GM20431 (cell line): ENCODE measurements around the gene DDX21.
"Not testable (repeated sequence)": the region's sequence is repeated elsewhere in the genome, so short reads cannot be mapped to it uniquely, and the experiment has no call there.

Experiments used
- in situ Hi-C: fragments of 300-500 bp; cut with MseI, MboI; formaldehyde crosslinking; loops from one replicate; pipeline ENCODE4 v1.15.0; 2020; ENCODE audit warnings: low sequenced_read_pairs; ENCODE audit not compliant: unreplicated experiment

The DDX21 gene

DNA sequence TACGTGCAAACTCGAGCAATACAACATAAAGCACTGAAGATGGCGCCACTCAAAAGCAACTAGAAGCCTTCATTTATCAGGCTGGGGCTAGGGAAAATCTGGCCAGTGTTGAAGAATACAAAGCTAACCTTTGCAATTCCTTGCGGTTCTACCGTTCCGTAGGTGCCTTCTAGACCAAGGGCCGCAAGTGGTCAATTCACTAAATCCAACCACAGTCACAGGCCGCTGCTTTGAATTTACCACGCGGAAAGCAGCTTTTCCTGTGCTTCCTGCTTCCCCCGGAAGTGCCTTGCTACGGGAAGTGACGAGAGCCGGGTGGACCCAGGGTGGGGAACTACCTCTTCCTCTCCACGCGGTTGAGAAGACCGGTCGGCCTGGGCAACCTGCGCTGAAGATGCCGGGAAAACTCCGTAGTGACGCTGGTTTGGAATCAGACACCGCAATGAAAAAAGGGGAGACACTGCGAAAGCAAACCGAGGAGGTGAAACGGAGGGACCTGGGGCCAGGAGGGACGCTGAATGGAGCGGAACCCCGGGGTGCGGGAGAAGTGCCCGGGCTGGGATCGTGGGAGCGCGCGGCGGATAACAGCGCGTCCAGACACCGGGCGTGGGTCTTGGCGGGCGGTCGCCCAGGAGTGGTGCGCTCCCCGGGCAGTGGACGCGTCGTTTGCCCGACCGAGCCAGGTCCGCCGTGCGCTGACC, at the start of gene DDX21:
Gene DDX21, plus strand, starts transcription at position 339 of the 701 bp plus-strand sequence. Its CDS starts 56 bp downstream, at position 395.
- in situ Hi-C loops, result no loop called here

DNA sequence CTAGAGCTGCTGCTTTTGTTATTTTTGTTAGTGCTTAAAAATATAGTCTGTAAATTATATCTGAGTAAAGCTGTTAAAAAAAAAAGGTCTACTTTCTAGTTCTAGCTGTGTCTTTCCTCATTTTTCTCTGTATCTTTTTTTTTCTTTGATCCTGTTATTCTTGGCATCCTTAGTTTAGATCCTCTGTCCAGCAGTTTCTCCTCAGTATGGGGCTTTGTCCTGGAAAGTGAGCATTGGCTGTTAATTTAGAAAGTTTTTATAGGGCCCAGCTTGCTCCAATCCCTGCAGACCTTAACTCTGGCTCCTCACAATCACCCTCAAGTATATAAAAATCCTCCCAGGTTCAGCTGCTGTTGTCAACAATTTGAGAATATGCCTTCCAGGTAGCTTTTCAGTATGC, 31.4 kb upstream of the DDX21 start:
- in situ Hi-C loops, result no loop called here

DNA sequence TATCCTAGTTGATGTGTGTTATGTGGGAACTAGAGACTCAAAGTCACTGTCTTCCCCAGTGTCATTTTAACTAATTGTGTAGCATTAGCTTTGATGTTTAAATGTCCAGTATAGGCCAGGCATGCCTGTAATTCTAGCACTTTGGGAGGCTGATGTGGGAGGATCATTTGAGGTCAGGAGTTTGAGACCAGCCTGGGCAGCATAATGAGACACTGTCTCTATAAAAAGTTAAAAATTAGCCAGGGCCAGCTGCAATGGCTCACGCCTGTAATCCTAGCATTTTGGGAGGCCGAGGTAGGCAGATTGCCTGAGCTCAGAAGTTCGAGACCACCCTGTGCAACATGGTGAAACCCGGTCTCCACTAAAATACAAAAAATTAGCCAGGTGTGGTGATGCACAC, 30.5 kb upstream of the DDX21 start:
- in situ Hi-C loops, result no loop called here

DNA sequence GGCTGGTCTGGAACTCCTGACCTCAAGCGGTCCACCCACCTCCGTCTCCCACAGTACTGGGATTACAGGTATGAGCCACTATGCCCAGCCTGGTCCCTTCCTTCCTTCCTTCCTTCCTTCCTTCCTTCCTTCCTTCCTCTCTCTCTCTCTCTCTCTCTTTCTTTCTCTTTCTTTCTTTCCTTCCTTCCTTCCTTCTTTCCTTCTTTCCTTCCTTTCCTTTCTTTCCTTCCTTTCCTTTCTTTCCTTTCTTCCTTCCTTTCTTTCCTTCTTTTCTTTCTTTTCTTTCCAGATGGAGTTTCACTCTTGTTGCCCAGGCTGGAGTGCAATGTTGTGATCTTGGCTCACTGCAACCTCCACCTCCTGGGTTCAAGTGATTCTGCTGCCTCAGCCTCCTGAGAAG, 26.8 kb upstream of the DDX21 start:
- in situ Hi-C loops, result not testable (repeated sequence)

DNA sequence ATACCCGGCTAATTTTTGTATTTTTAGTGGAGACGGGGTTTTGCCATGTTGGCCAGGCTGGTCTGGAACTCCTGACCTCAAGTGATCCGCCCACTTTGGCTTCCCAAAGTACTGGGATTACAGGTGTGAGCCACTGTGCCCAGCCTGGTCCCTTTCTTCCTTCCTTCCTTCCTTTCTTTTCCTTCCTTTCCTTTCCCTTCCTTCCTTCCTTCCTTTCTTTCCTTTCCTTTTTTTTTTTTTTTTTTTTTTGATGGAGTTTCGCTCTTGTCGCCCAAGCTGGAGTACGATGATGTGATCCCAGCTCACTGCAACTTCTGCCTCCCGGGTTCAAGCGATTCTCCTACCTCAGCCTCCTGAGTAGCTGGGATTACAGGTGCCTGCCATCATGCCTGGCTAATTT, 26.1 kb upstream of the DDX21 start:
- in situ Hi-C loops, result not testable (repeated sequence)

DNA sequence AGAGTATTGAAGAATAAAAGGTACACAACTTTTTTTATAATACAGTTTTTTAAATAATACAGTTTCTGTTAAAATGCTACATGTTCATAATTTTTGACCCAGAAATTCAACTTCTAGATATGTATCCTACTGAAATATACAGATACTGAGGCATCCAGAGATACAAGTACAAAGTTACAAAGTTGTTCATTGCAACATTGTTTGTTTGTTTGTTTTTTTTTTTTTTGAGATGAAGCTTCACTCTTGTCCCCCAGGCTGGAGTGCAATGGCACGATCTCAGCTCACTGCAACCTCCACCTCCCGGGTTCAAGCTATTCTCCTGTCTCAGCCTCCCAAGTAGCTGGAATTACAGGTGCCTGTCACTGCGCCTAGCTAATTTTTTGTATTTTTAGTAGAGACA, 23.1 kb upstream of the DDX21 start:
- in situ Hi-C loops, result not testable (repeated sequence)

DNA sequence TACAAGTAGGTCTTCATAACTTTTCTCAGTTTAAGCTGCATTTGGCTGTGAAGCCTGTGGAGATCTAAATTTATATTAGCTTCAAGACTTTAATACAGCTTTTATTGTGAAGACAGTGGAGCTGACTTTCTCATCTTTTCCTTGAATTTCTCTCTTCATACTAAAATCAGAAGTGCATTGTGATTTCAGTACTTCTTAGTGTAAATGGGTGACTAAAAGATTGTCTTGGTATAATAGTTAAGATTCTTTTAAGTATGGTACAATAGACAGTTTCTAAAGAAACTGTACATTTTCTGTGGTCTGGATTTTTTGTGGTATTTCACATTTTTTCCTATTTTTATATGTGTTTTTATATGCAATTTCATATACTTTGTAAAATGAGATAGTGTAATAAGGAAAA, 21.0 kb upstream of the DDX21 start:
- in situ Hi-C loops, result no loop called here

DNA sequence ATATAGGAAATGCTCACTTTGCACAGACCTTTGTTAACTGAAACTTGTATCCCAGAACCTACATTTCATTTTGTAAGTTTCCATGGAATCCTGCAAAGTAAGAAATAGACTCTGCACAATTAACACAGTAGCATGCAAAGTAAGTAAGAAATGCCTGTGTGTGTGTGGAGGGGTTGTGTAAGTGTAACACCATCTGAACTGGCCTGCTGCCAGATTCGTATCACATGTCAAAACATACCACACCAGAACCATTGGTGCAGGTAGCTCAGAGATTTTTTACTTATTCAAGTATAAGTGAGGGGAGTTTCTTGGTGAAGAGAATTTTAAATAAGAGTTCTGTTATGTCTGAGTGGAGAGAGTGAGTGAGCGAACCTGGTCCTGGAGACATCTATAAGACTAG, 17.9 kb upstream of the DDX21 start:
- in situ Hi-C loops, result no loop called here

DNA sequence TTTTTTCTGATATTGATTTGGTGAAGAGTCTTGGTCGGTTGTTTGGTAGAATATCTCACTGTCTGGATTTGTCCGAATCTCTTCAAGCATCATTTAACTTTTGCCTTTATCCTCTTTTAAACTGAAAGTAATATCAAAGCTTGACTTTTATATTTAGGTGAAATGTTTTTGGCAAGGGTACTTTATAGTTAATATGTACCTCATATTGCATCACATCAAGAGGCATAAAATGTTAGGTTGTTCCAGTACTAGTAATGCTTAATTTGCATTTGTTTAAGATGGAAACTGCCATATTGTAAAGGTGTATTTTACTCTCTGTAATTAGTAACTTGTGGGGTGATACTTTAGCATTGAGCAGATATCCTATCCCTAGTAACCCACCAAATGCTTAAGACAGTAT, 17.1 kb upstream of the DDX21 start:
- in situ Hi-C loops, result no loop called here

DNA sequence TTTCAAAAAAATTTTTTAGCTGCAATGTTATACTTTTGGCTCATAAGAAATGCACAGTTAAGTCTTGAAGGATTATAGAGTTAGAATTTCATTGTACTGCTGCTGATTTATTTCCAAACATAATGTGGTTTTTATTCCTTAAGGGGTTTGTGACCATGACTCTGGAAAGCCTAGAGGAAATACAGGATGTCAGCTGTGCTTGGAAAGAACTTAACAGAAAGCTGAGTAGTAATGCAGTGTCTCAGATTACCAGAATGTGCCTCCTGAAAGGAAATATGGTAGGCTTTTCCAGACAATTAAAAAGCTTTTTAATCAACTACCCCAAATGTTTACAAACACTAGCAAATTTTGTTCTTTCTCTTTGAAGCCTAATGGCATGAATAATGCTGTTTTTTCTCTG, 15.1 kb upstream of the DDX21 start:
- in situ Hi-C loops, result not testable (repeated sequence)

DNA sequence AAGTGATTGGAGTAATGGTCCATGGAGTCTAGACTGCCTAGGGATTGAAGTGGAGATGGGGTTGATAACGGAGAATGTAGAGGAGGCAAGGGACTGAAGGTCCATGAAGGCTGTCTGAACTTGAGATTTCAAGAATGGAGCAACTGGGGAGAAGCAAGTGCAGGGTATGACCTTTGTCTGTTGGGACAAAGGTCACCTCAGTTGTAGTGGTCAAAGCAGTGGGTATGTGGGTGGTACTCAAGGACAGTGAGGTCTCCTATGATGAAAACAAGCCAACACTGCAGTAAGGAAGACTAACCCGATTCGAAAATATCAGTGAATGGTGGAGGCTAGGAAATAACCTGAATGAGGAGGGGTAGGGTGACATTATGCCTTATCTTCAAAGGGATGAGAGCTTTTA, 5.4 kb upstream of the DDX21 start:
- in situ Hi-C loops, result no loop called here

DNA sequence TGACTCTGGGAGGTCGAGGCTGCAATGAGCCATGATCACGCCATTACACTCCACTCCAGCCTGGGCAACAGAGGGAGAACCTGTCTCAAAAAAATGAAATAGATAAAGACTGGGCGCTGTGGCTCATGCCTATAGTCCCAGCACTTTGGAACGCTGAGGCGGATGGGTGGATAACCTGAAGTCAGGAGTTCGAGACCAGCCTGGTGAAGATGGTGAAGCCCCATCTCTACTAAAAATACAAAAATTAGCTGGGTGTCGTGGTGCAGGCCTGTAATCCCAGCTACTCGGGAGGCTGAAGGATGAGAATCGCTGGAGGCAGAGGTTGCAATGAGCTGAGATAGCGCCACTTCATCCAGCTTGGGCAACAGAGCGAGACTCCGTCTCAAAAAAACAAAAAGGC, 1.1 kb upstream of the DDX21 start:
- in situ Hi-C loops, result no loop called here

DNA sequence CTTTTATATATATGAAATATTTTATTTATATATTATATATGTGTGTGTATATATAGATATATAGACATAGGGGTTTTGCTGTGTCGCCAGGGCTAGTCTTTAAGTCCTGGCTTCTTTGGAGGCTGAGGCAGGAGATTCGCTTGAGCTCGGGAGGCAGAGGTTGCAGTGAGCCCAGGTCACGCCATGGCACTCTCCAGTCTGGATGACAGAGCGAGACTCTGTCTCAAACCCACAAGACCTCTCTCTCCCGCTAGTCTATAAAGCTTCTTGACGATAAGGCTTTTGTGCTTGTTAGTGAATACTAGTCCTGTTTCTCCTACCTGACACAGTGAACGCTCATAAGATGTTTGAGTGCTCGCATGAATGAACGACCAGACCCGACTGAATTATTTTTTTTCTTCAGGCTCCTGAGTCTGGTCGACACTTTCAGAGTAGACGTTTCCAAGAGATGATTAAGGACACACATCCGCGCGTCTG, 577 bp upstream of the DDX21 start:
- in situ Hi-C loops, result no loop called here

DNA sequence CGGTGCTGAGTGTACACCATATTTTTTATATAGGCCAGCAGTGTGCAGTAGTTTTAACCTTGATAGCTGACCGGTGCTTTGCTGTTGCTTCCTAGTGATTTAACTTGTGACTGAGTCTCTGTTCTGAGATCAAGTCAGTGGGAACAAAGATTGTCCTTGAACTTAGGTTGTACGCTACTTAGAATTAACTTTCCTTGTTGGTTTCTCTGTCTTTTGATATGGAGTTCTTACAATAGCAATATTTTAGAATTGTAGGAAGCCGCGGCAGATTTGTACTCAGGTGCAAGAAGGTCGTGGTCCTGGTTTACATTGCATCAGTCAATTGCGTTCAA, 1.3 kb downstream of the DDX21 start:
- in situ Hi-C loops, result no loop called here

DNA sequence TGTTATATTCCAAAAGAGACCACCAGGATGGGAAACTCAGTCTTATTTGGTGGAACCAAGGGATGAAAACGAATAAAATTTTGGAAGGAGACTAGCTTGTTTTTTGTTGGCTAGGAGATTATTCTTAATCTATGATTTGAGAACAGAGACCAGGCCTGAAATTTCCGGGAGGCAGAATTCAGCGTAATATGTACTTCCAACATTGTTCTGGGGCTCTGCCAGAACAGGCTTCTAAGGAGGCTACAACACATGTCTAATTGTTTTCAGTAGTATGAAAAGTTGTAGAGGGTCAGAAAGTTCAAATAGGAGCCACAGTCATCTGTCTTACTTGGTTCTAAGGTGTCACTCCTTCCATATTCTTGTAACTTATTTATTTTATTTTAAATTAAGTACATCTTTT, 1.7 kb downstream of the DDX21 start:
- in situ Hi-C loops, result no loop called here

DNA sequence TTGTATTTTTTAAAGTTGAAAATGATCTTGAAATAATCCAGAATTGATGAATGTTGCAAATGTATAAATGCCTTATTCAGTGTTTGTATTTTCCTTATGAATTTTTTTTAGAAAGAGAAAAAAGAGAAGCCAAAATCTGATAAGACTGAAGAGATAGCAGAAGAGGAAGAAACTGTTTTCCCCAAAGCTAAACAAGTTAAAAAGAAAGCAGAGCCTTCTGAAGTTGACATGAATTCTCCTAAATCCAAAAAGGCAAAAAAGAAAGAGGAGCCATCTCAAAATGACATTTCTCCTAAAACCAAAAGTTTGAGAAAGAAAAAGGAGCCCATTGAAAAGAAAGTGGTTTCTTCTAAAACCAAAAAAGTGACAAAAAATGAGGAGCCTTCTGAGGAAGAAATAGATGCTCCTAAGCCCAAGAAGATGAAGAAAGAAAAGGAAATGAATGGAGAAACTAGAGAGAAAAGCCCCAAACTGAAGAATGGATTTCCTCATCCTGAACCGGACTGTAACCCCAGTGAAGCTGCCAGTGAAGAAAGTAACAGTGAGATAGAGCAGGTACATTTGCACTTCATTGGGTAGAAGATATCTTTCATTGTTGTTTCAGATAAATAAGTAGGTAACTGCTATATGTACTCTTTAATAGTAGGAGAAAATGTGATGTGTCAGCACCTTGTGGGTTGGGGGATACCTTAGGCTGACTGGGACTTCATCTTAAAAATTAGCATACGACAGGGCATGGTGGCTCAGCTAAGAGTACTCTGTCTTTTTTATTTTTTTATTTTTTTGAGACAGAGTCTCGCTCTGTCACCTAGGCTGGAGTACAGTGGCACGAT, 3.9 kb downstream of the DDX21 start:
- in situ Hi-C loops, result no loop called here

DNA sequence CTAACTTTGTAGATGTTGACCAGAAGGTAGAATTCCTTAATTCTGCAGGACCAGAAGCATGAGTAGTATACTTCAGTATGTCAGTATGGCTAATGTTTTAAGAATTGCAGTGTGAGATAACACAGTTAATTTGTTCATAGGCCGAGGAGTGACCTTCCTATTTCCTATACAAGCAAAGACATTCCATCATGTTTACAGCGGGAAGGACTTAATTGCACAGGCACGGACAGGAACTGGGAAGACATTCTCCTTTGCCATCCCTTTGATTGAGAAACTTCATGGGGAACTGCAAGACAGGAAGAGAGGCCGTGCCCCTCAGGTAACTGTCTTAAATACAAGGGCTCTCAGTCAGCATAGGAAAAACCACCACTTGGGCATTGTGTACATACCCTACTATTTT, 7.2 kb downstream of the DDX21 start:
- in situ Hi-C loops, result no loop called here

DNA sequence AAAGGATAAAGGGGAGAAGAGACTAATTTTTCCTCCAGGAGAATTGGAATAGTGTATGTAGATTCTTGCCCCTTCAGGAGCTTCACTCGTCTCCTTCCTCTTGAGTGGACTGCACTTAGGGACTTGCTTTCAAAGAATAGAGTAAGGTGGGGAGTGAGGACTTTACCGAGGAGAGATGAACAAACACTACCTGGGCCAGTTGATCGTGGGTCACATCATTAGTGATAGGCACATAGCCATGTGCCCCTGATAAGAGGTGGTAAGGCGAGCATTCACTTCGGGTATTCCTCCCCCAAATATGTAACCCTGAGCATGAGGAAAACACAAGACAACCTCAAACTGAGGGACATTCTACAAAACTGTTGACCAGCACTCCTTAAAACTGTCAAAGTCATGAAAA, 18.0 kb downstream of the DDX21 start:
- in situ Hi-C loops, result no loop called here

DNA sequence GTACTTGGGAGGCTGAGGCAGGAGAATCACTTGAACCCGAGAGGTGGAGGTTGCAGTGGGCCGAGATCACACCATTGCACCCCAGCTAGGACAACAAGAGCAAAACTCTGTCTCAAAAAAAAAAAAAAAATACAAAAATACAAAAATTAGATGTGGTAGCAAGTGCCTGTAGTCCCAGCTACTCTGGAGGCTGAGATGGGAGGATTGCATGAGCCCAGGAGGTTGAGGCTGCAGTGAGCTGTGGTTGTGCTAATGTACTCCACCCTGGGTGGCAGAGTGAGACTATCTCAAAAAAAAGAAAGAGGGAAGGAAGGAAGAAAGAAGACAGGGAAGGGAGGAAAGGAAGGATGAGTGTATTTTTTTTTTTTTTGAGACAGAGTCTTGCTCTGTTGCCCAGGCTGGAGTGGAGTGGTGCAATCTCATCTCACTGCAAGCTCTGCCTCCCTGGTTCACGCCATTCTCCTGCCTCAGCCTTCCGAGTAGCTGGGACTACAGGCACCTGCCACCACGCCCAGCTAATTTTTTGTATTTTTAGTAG, 20.0 kb downstream of the DDX21 start:
- in situ Hi-C loops, result loop anchor here (25.0 kb wide), 1 partner anchor 236 kb away; the partner anchor contains the start of gene HKDC1

DNA sequence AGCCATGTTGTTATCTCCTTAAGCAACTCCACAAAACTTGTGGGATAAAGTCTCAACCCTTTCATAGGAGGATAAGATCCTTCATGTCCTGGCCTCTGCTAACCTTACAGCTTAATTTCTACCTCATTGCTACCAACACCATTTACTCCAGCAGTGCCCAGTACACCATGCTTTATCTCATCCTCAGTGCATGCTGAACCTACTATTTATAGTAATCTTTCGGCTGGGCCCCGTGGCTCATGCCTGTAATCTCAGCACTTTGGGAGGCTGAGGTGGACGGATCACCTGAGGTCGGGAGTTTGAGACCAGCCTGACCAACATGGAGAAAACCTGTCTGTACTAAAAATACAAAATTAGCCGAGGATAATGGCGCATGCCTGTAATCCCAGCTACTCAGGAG, 23.8 kb downstream of the DDX21 start:
- in situ Hi-C loops, result loop anchor here (25.0 kb wide), 1 partner anchor 233 kb away; the partner anchor contains the start of gene HKDC1

DNA sequence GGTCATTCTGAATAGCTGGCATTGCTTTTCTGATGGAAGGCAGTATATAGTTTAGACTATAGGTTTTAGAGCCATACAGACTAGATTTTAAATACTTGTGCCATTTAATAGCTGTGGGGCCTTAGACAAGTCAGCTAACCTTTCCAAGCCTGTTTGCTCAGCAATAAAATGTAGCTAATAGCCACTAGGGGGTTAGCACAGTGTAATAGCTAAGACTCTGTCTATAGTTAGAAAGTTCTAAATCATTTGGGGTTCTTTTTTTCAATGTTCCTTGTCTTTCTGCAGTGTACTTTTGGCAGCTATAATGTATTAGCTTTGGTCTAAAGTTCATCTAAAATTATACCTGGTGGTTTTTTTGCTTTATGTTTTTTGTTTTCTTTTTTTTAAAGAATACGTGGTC, 25.1 kb downstream of the DDX21 start:
- in situ Hi-C loops, result loop anchor here (25.0 kb wide), 1 partner anchor 231 kb away; the partner anchor contains the start of gene HKDC1
